ENCODE results near the gene ST6GALNAC5.

The ST6GALNAC5 gene

GRCh38 chr1:77096496-77097255 is 229.4 kb downstream of the ST6GALNAC5 start:
- H3K36me3 ChIP-seq: no peaks in the 10 kb centered on the region
- no peaks in the 10 kb centered on the region for H3K27me3 ChIP-seq
- DNase-seq: no peak
- H3K4me3 ChIP-seq: no peak overlapping the region
- H3K4me1 ChIP-seq: no peaks in the 10 kb centered on the region
- intact Hi-C loops (cut with DNase I; ENCODE audit: low total_unique reads): no loop called here
- H3K9me3 ChIP-seq: no peaks in the 10 kb centered on the region
- no peak overlapping the region for H3K27ac ChIP-seq
- no peak for TF ChIP-seq CTCF (IDR thresholded peaks at IDR 0.05)

GRCh38 chr1:77100875-77101274 is 233.6 kb downstream of the ST6GALNAC5 start:
- H3K4me1 ChIP-seq: no peaks in the 10 kb centered on the region
- no peak for TF ChIP-seq CTCF (IDR thresholded peaks at IDR 0.05)
- intact Hi-C loops (cut with DNase I; ENCODE audit: low total_unique reads): no loop called here
- H3K27me3 ChIP-seq: no peaks in the 10 kb centered on the region
- no peak overlapping the region for H3K4me3 ChIP-seq
- H3K27ac ChIP-seq: no peak overlapping the region
- no peak for DNase-seq
- no peaks in the 10 kb centered on the region for H3K9me3 ChIP-seq
- no peaks in the 10 kb centered on the region for H3K36me3 ChIP-seq

- H3K27me3 ChIP-seq: no peaks in the 10 kb centered on the region
- no peak for DNase-seq
- no peaks in the 10 kb centered on the region for H3K9me3 ChIP-seq
- no peak for TF ChIP-seq CTCF (IDR thresholded peaks at IDR 0.05)
- no peaks in the 10 kb centered on the region for H3K4me1 ChIP-seq
- no peak overlapping the region for H3K4me3 ChIP-seq
- H3K36me3 ChIP-seq: no peaks in the 10 kb centered on the region
- no peak overlapping the region for H3K27ac ChIP-seq
- intact Hi-C loops (cut with DNase I; ENCODE audit: low total_unique reads): no loop called here
Measured at GRCh38 chr1:77103486-77103885, 236.2 kb downstream of the ST6GALNAC5 start.

- no peak for DNase-seq
- H3K4me1 ChIP-seq: no peaks in the 10 kb centered on the region
- no peak for TF ChIP-seq CTCF (IDR thresholded peaks at IDR 0.05)
- intact Hi-C loops (cut with DNase I; ENCODE audit: low total_unique reads): no loop called here
- no peak overlapping the region for H3K27ac ChIP-seq
- H3K9me3 ChIP-seq: no peaks in the 10 kb centered on the region
- no peaks in the 10 kb centered on the region for H3K36me3 ChIP-seq
- H3K4me3 ChIP-seq: no peak overlapping the region
- H3K27me3 ChIP-seq: no peaks in the 10 kb centered on the region
Measured at GRCh38 chr1:77104672-77105071, 237.4 kb downstream of the ST6GALNAC5 start.

Data from tibial artery (tissue), 4 donors.